NCI-H526 treated with DMSO at 0.1 percent for 48 hours (cell line): ENCODE measurements around the gene KRTAP20-1.

ENCODE experiments used
- DNase-seq: peaks from one replicate; lab custom pipeline; 2025; lab: John Stamatoyannopoulos, UW

The KRTAP20-1 gene

DNA sequence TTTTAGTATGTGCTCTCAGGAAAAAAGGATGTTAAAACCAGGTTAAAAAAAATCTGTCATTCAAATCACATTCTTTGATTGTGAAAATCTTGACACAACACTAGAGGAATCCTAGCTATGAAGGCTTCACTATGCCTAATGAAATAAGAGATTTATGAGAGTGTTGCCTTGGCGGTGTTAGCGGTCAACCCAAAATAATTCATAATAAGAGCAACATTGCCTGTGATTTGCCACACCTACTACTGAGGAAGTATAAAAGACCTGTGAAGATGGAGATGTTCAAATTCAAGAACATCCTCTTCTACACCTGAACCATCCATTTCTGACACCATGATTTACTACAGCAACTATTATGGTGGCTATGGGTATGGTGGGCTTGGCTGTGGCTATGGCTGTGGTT, at the start of gene KRTAP20-1:
KRTAP20-1 (plus strand) TSS at position 301 of the 400 bp plus-strand sequence; CDS start at position 331, 30 bp downstream.
- DNase-seq: no peak

DNA sequence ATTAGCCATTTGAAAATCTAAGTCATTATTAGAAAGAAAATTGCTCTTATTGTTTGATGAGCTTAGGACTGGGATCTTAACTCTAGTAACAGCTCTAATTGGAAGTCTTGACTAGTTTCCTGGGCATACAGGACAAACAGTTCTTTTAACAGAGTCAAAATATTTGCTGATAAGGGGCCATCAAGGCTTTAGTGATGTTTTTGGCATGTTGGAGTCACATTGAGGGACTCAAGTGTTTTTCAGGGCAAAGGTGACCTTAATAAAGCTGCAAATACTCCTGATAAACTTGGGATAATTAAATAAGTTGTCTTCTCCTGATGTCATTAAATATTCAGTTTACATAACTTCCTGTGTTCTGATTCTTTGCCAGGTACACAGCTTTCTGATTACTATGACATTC, 48.6 kb upstream of the KRTAP20-1 start:
- no peak for DNase-seq

GRCh38 chr21:30577766-30578165, 38.5 kb upstream of the KRTAP20-1 start:
- DNase-seq: no peak

GRCh38 chr21:30579346-30579745, 36.9 kb upstream of the KRTAP20-1 start:
- DNase-seq: no peak

DNA sequence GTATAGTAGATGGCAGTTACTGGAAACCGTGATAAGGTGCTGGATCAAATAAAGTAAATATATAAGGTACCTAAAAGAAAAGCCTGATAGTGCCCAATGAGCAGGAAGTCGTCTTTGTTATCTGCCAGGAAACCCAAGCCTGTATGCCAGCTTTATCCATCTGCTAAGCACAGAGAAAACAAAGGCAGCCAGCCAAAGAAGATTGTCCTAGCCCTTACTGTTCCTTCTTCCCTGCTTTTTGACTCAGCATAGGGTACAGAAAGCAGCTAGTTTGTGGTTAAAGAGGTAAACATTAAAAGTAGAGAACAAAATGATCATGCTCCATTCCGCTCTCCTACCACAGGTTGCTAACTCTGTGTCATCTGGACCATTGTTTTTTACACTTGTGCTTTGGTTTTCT, 36.1 kb upstream of the KRTAP20-1 start:
- no peak for DNase-seq

DNA sequence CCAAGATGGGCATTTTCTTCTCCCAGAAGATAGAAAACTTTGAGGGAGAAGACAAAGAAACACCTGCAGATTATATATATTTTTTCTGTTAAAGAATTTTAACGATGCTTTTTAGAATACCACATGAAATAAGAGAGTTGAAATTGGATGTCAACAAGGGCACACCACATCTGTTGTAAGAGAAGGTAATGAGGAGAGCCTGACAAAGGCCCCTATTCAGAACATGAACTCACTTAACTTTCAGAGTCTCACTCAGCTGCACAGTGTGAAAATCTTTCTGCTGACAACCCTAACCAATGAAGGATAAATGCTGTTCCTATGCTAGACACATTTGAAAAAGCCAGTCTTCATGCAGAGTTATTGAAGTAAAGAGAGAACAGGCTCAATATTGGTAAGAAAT, 33.4 kb upstream of the KRTAP20-1 start:
- DNase-seq: no peak

DNA sequence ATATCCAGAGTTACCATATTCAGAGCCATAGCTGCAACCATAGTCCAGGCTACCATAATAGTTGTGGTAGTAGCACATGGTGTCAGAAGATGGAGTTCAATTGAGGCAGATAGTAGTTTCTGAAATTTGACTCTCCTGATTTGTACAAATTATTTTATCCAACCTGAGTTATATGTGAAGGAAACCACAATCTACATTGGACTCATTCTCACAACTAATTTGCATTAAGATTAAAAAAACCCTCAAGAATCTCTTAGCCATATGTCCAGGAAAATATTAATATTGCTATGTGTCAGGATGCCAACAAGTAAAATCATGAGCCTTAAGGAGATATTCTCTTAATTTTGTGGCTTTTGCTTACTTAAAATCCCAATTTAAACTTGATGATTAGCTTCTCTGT, 25.9 kb upstream of the KRTAP20-1 start, which contains the start of gene KRTAP22-2:
KRTAP22-2 (minus strand) TSS at position 101 of the 400 bp plus-strand sequence.
- DNase-seq: no peak

GRCh38 chr21:30592140-30592539, 24.1 kb upstream of the KRTAP20-1 start, which contains the start of gene KRTAP6-3:
Gene KRTAP6-3, plus strand, starts transcription at chr21:30592440. Its CDS starts 6 bp downstream, at chr21:30592446.
- no peak for DNase-seq

- no peak for DNase-seq
Measured at GRCh38 chr21:30598802-30599201, 17.4 kb upstream of the KRTAP20-1 start, which contains the start of gene KRTAP6-2. Gene KRTAP6-2, minus strand, starts transcription at chr21:30598902. Its CDS starts 28 bp downstream, at chr21:30598874.

DNA sequence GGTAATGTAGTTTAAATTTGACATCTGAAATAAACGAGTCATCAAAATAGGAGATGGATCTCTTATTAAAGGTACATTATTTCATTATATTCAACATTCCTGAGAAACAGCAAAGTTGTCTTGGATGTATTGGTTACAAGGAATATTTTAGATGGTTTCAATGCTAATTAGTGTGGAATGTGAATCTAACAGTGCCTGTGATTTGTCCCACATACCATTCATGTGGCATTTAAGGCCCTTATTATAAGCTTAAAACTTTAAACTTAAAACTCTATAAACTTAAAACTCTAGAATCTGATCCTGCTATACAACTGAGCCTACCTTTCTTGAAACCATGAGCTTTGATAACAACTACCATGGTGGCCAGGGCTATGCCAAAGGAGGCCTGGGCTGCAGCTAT, 15.4 kb upstream of the KRTAP20-1 start, which contains the start of gene KRTAP22-1:
KRTAP22-1 (plus strand) TSS at position 301 of the 400 bp plus-strand sequence.
- no peak for DNase-seq

- no peak for DNase-seq
Measured at GRCh38 chr21:30605968-30606367, 10.3 kb upstream of the KRTAP20-1 start.

- no peak for DNase-seq
Measured at GRCh38 chr21:30612132-30612531, 4.1 kb upstream of the KRTAP20-1 start.

DNA sequence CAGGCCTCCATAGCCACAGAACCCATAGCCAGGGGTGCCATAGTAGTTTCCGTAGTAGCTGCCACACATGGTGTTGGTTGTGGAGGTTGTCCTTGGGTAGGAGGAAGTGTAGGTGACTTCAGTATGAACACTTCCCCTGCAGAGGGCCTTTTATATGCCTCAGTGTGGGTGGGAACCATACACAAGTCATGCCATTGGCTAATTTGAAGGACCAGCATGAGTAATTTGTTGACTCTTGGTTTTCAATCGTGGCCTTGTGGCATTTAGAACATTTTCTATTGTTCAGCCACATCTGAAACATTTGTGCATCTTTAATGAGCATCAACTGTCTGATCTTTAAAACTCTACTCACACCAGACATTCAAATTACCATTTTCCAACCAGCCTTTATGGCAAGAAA, 2.4 kb upstream of the KRTAP20-1 start, which contains the start of gene KRTAP6-1:
KRTAP6-1 (minus strand) TSS at position 95 of the 400 bp plus-strand sequence; CDS start at position 69, 26 bp downstream.
- no peak for DNase-seq

GRCh38 chr21:30615199-30615598, 1.0 kb upstream of the KRTAP20-1 start:
- no peak for DNase-seq

- DNase-seq: no peak
Measured at GRCh38 chr21:30620080-30620479, 3.9 kb downstream of the KRTAP20-1 start.

DNA sequence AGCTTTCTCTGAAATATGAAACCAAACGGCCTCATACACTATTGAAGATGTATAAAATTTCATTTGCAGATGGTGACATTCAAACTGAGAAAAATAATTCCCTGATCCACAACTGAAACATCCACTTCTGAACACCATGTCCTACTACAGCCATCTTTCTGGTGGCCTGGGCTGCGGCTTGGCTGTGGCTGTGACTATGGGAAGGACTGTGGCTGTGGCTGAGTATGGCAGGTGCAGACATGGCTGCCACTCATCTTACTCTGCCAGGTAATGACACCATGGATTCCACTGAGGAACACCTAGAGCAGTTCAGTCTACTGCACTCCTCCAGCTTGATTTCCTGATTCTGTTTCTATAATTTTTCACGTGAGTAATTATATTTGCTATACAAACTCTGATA, 4.3 kb downstream of the KRTAP20-1 start, which contains the start of gene KRTAP20-4:
KRTAP20-4 (plus strand) TSS at position 106 of the 400 bp plus-strand sequence.
- no peak for DNase-seq

DNA sequence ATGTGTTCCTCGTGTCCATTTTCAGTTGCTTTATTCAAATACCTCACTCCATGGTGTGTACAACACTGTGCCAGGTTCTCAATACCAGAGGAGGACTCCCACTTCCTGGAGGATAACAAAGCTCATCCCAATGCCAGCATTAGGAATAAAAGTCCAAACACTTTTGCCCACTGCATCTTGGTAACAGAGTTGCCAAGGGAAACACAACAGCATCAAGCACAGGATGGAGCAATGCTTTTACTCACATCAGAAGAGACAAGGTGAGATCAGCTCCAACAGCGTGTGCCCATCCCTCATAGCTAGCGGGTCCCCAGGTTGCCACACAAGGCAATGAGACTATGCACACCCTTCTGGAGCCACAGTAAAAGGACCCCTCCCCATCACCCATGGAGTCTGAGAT, 7.1 kb downstream of the KRTAP20-1 start:
- DNase-seq: no peak

DNA sequence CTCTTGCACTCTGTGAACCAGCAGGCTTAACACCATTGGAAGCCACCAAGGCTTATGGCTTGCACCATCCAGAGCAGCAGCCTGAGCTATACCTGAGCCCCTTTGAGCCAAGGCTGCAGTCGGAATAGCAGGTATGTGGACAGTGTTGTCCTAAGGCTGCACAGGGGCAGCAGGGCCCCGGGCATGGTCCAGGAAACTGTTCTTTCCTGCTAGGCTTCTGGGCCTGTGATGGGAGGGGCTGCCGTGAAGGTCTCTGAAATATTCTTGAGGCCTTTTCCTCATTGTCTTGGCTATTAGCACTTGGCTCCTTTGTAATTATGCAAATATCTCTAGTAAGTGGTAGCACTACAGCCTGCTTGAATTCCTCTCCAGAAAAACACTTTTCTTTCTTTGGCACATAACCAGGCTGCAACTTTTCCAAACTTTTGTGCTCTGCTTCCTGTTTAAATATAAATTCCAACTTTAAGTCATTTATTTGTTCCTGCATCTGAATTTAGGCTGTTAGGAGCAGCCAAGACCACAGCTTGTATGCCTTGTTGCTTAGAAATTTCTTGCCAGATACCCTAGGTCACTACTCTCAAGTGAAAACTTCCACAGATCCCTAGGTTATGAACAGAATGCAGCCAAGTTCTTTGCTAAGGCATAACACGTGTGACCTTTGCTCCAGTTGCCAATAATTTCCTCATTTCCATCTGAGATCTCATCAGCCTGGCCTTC, 9.4 kb downstream of the KRTAP20-1 start:
- no peak for DNase-seq

- DNase-seq: no peak
Measured at GRCh38 chr21:30628109-30628508, 11.9 kb downstream of the KRTAP20-1 start.

DNA sequence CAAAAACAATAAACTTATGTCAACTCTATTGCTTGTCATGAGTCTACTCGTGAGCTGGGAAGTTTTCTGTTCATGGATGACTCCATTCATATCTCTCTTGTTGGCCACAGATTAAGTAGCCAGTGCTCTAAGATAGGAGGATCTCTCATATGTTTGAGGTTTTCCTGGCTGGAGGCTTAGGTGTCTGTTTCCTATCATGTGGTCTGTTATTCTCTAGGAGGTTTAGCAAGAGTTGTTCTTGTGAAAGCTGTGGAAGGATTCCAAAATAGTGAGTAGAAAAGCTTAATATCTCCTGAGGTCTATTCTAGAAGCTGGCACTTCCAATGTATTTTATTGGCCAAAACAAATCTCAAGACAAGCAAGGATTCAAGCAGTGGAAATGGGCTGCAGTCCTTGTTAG, 13.0 kb downstream of the KRTAP20-1 start:
- no peak for DNase-seq

DNA sequence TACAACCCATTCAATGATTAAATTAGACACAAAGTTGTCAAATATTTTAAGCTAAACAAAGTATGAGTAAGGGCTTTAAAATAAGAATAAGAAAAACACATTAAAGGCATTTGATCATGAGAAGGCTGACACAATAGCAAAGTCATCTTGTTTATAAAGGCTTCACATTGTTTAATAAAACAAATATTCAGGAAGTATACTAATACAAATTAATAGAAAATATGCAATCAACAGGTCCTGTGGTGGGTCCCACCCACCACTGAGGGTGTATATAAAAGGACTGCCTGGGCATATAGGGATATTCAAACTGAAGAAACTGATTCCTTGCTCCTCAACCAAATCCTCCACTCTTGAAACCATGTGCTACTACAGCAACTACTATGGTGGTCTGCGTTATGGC, 18.7 kb downstream of the KRTAP20-1 start, which contains the start of gene KRTAP20-2:
KRTAP20-2 (plus strand) TSS at position 301 of the 400 bp plus-strand sequence; CDS start at position 359, 58 bp downstream.
- DNase-seq: no peak

- DNase-seq: no peak
Measured at GRCh38 chr21:30638686-30639085, 22.5 kb downstream of the KRTAP20-1 start.

DNA sequence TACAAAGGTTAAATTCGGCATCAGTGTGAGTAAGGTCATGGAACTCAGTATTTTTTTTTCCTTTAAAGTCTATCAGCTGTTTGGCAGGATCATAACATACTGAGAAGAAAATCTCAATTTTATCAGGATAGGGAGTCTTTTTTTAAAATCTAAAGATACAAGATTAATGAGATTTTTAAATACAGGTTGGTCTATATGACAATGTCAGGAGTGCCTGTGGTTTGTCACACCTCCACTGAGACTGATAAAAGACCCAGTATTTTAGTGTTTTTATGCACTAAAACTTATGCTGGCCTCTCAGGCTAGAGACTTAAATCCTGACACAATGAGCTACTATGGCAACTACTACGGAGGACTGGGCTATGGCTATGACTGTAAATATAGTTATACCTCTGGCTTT, 26.3 kb downstream of the KRTAP20-1 start, which contains the start of gene KRTAP20-3:
KRTAP20-3 (plus strand) TSS at position 301 of the 400 bp plus-strand sequence.
- no peak for DNase-seq
